Upper lobe of left lung (tissue), 6 donors: ENCODE data around the gene KLC3. TPM values are rescaled to one million over a fixed set of nuclear protein-coding genes. Genes with fewer than 3 reads are reported as not detected.
"Not testable (repeated sequence)": the region's sequence is repeated elsewhere in the genome, so short reads cannot be mapped to it uniquely, and the experiment has no call there.

ENCODE experiments used
- ATAC-seq, 2 donors: fragments of 200-7000 bp; cut with Tn5 transposase; one replicate each; pipeline ENCODE4 v1.9.1; 2022; ENCODE audit warnings: mild to moderate bottlenecking in 2 of 2, moderate library complexity in 2 of 2; ENCODE audit not compliant: low FRiP score in 2 of 2
- DNase-seq, 2 donors: peaks; one replicate each; pipeline ENCODE4 v3.0.0-alpha.2; 2019 to 2020
- H3K27ac ChIP-seq, 4 donors: fragments of 200-600 bp; sonication (generic); one replicate each; pipeline ENCODE4 v1.5.1; 2016 to 2019
- H3K27me3 ChIP-seq, 4 donors: fragments of 200-600 bp; sonication (generic); one replicate each; pipeline ENCODE4 v1.5.1; 2017 to 2019
- H3K36me3 ChIP-seq, 4 donors: fragments of 200-600 bp; sonication (generic); one replicate each; pipeline ENCODE4 v1.5.1; 2016 to 2019
- H3K4me1 ChIP-seq, 4 donors: fragments of 200-600 bp; sonication (generic); one replicate each; pipeline ENCODE4 v1.5.1; 2018 to 2019
- H3K4me3 ChIP-seq, 4 donors: fragments of 200-600 bp; sonication (generic); one replicate each; pipeline ENCODE4 v1.5.1; 2017 to 2019; ENCODE audit warnings: mild to moderate bottlenecking in 2 of 4, moderate library complexity in 1 of 4
- H3K9me3 ChIP-seq, 4 donors: fragments of 200-600 bp; sonication (generic); one replicate each; pipeline ENCODE4 v1.5.1; 2018 to 2019
- EP300 ChIP-seq, 4 donors: sonication (generic); formaldehyde crosslinking; IDR thresholded peaks; one replicate each; pipeline ENCODE4 v1.5.1; 2017; ENCODE audit warnings: antibody characterized with exemption in 4 of 4, control low read depth in 2 of 4
- POLR2A ChIP-seq, 4 donors: fragments of 450-650 bp; IDR thresholded peaks; one replicate each; pipeline ENCODE4 v1.5.1; 2016 to 2017; ENCODE audit warnings: antibody characterized with exemption in 4 of 4, mild to moderate bottlenecking in 2 of 4
- POLR2AphosphoS5 ChIP-seq, 2 donors: sonication (generic); formaldehyde crosslinking; IDR thresholded peaks; one replicate each; pipeline ENCODE4 v1.5.1; 2017; ENCODE audit warnings: antibody characterized with exemption in 2 of 2
- WGBS, 2 donors: methylation state at CpG; one replicate each; pipeline ENCODE4 v1.1.5; 2017 to 2018; 5-methylcytosine and 5-hydroxymethylcytosine counted together
- total RNA-seq, 6 donors: library from RNA; depleted of rRNA in 4 of 6; stranded (reverse); fragments of >200 nt in 4 of 6; gene quantifications; one replicate each; pipeline versions ENCODE4 v1.1.0 to v1.2.1, GENCODE V29; 2016 to 2021
- TF ChIP-seq, protein P1 (sequence below), 6 experiments: fragments of 450-650 bp in 4 of 6; fragments of 200-600 bp in 2 of 6; sonication (generic) in 2 of 6; IDR thresholded peaks; one replicate each; pipeline ENCODE4 v1.5.1; 2016 to 2019; ENCODE audit warnings: antibody characterized with exemption in 6 of 6
- donor health status: DM: no; HTN: no; CAD: no; lungs with moderate emphysema.
- donor health status: DM: no; HTN: yes; CAD: no; lungs with severe emphysema.

The KLC3 gene
- total RNA-seq, 6 donors from 2014 or later, result 2.4 to 9.5 (median 3.9) TPM

DNA sequence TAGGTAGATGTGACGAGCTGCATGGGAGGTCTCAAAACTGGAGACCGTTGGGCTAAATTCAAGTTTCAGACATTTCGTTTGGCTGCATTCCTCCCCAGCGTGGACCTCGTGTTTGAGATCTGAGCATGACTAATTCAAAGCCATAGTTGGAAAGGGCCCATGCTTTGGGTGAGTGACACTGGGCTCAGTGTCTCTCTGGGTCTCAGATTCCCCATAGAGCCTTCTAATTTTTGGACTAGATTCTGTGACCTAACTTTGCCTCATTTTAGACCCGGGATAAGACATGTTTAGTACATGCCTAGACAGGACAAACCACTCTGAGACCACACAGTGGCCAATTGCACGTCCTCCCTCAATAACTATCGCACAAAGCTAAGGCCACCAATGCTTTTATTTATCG, 34.5 kb upstream of the KLC3 start:
- Histone ChIP-seq H3K4me3 (no peak overlapping the region), H3K36me3 (peaks cover 0 to 6% (median 3%) of the 10 kb centered on the region in 4 donors), H3K27me3 (no peaks in the 10 kb centered on the region), H3K27ac (no peak overlapping the region), H3K9me3 (no peaks in the 10 kb centered on the region), H3K4me1 (no peaks in the 10 kb centered on the region)
- DNase-seq (no peak), ATAC-seq (no peak)
- TF ChIP-seq EP300 (IDR thresholded peaks at IDR 0.05) (no peak), POLR2A (IDR thresholded peaks at IDR 0.05) (no peak), POLR2AphosphoS5 (IDR thresholded peaks at IDR 0.05) (no peak)
- TF ChIP-seq, protein P1, sequence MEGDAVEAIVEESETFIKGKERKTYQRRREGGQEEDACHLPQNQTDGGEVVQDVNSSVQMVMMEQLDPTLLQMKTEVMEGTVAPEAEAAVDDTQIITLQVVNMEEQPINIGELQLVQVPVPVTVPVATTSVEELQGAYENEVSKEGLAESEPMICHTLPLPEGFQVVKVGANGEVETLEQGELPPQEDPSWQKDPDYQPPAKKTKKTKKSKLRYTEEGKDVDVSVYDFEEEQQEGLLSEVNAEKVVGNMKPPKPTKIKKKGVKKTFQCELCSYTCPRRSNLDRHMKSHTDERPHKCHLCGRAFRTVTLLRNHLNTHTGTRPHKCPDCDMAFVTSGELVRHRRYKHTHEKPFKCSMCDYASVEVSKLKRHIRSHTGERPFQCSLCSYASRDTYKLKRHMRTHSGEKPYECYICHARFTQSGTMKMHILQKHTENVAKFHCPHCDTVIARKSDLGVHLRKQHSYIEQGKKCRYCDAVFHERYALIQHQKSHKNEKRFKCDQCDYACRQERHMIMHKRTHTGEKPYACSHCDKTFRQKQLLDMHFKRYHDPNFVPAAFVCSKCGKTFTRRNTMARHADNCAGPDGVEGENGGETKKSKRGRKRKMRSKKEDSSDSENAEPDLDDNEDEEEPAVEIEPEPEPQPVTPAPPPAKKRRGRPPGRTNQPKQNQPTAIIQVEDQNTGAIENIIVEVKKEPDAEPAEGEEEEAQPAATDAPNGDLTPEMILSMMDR (IDR thresholded peaks at IDR 0.05), result no peak
- 59 to 60% methylated on average over 9 of the region's 9 CpGs for WGBS, 2 donors

DNA sequence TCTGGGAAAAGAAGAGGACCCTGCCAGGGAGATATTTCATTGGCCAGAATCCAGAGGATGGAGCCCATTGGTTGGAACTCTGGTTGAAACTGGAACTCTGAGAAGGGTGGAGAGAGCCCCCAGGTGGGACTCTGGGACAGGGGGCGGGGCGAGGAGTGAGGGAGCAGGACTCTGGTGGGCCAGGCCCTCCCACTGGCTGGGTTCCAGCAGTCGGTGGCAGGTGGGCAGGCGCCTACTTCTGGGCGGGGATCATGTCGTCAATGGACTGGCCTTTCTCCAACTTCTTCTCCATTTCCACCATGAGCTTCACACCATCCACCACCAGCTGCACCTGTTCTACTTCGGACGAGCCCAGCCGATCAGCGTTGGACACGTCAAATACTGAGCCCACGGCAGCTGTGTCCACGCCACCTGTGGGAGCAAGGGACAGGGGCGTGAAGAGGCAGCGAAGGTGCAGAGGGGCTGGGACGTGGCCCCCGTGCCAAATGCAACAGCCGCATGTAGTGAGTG, 34.0 kb upstream of the KLC3 start:
- Histone ChIP-seq H3K9me3 (no peaks in the 10 kb centered on the region), H3K4me3 (no peak overlapping the region), H3K36me3 (peaks cover 0 to 6% (median 3%) of the 10 kb centered on the region in 4 donors), H3K4me1 (no peaks in the 10 kb centered on the region), H3K27me3 (no peaks in the 10 kb centered on the region), H3K27ac (no peak overlapping the region)
- no peak for TF ChIP-seq EP300 (IDR thresholded peaks at IDR 0.05)
- TF ChIP-seq, protein P1 (IDR thresholded peaks at IDR 0.05), result no peak
- TF ChIP-seq POLR2AphosphoS5 (IDR thresholded peaks at IDR 0.05), result no peak
- TF ChIP-seq POLR2A (IDR thresholded peaks at IDR 0.05), result no peak
- DNase-seq (peak in 1 of 2 donors; percentile 33), ATAC-seq (no peak)
- 70 to 76% methylated on average over 17 to 18 of the region's 18 CpGs for WGBS, 2 donors

DNA sequence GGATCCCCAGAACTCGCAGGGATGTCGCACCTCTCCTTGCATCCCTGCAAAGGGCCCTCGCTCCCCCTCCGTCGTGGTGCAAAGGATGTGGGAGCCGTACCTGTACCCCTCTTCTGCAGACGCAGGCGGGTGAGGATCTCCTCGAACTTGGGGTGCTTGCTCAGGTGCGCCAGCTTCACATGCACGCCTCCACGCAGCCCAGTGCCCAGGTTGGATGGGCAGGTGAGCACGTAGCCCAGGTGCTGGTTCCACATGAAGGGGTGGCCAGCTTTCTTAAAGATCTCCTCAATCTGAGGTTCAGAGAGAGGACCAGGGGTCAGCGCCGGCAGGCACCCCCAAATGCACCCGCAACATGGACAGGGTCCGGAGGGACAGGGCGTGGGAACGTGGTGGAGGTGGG, 33.2 kb upstream of the KLC3 start:
- WGBS, 2 donors, result 86 to 88% methylated on average over 17 of the region's 19 CpGs
- no peak for DNase-seq
- H3K27me3 ChIP-seq, result no peaks in the 10 kb centered on the region
- no peak for TF ChIP-seq EP300 (IDR thresholded peaks at IDR 0.05)
- TF ChIP-seq, protein P1 (IDR thresholded peaks at IDR 0.05), result no peak
- TF ChIP-seq POLR2A (IDR thresholded peaks at IDR 0.05), result no peak
- TF ChIP-seq POLR2AphosphoS5 (IDR thresholded peaks at IDR 0.05), result no peak
- H3K4me3 ChIP-seq, result no peak overlapping the region
- no peaks in the 10 kb centered on the region for H3K4me1 ChIP-seq
- H3K27ac ChIP-seq, result no peak overlapping the region
- H3K9me3 ChIP-seq, result no peaks in the 10 kb centered on the region
- ATAC-seq, result no peak
- H3K36me3 ChIP-seq, result peaks cover 0 to 4% (median 2%) of the 10 kb centered on the region in 4 donors

DNA sequence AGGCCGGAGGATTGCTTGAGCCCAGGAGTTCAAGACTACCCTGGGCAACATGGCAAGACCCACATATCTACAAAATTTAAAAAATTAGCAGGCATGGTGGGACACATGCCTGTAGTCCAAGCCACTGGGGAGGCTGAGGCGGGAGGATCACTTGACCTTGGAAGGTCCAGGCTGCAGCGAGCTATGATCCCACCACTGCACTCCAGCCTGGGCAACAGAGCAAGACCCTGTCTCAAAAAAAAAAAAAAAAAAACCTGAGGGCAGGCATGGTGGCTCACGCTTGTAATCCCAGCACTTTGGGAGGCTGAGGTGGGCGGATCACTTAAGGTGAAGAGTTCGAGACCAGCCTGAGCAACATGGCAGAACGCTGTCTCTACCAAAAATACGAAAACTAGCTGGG, 31.2 kb upstream of the KLC3 start:
- 92 to 94% methylated on average over 8 of the region's 8 CpGs for WGBS, 2 donors
- not testable (repeated sequence) for DNase-seq, H3K4me1 ChIP-seq, H3K4me3 ChIP-seq, ATAC-seq, H3K27ac ChIP-seq, H3K9me3 ChIP-seq, H3K27me3 ChIP-seq, H3K36me3 ChIP-seq

DNA sequence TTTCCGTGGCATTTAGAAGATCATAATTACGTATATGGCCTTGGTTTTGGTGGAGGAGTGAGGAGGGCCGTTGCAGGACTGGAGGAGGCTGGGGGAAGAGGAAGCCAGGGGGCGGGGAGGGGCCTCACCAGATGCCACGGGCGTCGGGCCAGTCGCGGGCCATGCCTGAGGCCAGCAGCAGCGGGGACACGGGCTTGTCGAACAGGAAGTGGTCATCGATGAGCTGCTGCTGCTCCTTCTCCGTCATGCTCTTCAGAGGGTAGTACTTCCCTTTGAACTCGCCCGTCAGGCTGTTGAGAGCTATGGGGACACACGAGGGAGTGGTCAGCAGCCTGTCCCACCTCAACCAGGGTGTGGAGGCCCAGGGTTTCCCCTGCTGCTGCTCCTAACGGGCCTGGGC, 28.9 kb upstream of the KLC3 start:
- TF ChIP-seq EP300 (IDR thresholded peaks at IDR 0.05) (no peak), POLR2A (IDR thresholded peaks at IDR 0.05) (no peak), POLR2AphosphoS5 (IDR thresholded peaks at IDR 0.05) (no peak)
- TF ChIP-seq, protein P1 (IDR thresholded peaks at IDR 0.05), result no peak
- 19 to 22% methylated on average over 7 to 18 of the region's 18 CpGs for WGBS, 2 donors
- DNase-seq, result peak in 1 of 2 donors; percentile 83
- Histone ChIP-seq H3K4me1 (no peaks in the 10 kb centered on the region), H3K36me3 (no peaks in the 10 kb centered on the region), H3K9me3 (no peaks in the 10 kb centered on the region), H3K27me3 (no peaks in the 10 kb centered on the region), H3K4me3 (no peak overlapping the region), H3K27ac (no peak overlapping the region)
- peak; percentile 20 to 26 for ATAC-seq

DNA sequence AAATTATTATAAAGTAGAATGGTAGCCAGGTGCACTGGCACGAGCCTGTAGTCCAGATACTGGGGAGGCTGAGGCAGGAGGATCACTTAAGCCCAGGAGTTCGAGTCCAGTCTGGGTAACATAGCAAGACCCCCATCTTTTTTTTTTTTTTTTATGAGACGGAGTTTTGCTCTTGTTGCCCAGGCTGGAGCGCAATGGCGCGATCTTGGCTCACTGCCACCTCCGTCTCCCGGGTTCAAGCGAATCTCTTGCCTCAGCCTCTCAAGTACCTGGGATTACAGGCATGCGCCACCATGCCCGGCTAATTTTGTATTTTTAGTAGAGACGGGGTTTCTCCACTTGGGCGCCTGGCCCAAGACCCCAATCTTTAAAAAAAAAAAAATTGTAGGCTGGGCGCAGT, 28.3 kb upstream of the KLC3 start:
- H3K36me3 ChIP-seq, ATAC-seq, H3K27me3 ChIP-seq, H3K27ac ChIP-seq, H3K9me3 ChIP-seq, H3K4me3 ChIP-seq, DNase-seq, H3K4me1 ChIP-seq: not testable (repeated sequence)
- 86 to 91% methylated on average over 14 of the region's 14 CpGs for WGBS, 2 donors
